ENCODE measurements around the gene TMLHE.
"Not testable (repeated sequence)": the region's sequence is repeated elsewhere in the genome, so short reads cannot be mapped to it uniquely, and the experiment has no call there.

TMLHE gene, protein sequence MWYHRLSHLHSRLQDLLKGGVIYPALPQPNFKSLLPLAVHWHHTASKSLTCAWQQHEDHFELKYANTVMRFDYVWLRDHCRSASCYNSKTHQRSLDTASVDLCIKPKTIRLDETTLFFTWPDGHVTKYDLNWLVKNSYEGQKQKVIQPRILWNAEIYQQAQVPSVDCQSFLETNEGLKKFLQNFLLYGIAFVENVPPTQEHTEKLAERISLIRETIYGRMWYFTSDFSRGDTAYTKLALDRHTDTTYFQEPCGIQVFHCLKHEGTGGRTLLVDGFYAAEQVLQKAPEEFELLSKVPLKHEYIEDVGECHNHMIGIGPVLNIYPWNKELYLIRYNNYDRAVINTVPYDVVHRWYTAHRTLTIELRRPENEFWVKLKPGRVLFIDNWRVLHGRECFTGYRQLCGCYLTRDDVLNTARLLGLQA

DNA sequence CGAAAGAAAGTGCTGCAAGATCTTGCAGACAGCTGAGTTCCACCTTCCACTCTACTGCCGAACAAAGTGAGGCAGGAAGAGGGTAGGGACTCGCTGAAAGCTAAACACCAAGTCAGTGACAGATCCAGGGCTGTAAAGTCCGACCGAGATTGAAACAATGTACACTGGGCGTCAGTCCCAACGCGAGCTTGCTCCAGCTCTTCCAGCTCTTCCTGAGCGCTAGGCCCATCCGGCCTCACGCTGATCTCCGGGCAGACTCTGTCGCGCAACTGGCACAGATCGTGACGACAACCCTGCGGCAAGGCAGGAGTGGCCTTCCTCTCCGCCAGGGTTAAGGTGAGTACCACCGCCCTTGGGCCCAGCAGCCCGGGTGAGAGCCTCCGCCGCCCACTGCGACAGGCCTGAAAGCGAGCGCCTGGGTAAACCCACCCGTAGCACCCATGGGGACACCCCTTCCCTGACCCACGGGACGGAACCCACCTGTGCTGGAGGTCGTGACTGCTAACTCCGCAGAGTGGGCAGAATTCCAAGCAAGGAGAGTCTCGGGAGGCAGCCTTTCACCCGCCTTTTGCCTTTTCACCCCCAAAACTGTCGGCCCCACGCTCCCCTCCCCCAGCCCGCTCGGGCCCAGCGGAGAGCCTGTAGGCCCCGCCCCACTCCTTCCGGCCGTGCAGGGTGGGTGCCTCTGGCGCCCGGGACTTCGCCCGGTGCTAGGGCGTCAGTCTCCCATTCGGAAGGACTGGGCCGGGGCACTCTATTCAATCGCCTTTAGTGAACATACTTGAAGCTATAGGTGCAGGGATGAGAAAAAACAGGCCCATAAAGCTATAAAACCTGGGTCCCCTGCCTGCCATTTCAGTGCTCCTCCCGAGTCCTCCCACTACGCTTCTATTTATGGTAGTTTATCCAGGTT lies at the start of gene TMLHE, which contains the start of gene SPRY3:
TSS of gene TMLHE (minus strand) at position 641 of the 913 bp plus-strand sequence. CDS start 67,676 bp downstream, outside the sequence.
TSS of gene SPRY3 (plus strand) at position 275 of the 913 bp plus-strand sequence.
- H3K4me3 Mint-ChIP-seq: peak within 1 kb of the TSS; percentile 79
- peaks cover 20% of the 10 kb centered on the region for H3K4me1 Mint-ChIP-seq (ENCODE audit: low read depth)
- intact Hi-C loops (cut with micrococcal nuclease): no loop called here
- H3K27me3 Mint-ChIP-seq: no peaks in the 10 kb centered on the region
- H3K27ac Mint-ChIP-seq: peak within 1 kb of the TSS; percentile 96
- H3K36me3 Mint-ChIP-seq (ENCODE audit: low read depth): peaks cover 11% of the 10 kb centered on the region
- no peaks in the 10 kb centered on the region for H3K9me3 Mint-ChIP-seq

DNA sequence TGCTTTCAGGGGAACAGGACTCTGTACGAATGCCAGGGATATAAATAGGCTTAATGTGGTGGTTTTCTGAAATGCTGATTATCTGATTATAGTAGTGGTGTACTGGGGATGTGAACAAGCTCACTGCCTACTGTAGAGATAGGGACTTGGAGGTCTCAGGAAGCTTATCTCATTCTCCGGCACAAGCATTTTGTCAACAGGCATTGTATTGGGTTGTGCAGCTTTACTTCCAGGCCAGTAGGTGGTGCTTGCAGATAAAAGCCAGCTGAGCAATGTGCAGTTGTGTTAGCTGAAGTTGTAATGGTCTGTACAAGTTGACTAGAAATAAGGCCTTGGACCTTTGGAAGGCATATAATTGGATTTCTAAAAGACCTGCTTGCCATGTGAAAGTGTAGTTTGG lies 49.5 kb upstream of the TMLHE start:
- Mint-ChIP-seq H3K4me3 (no peak overlapping the region), H3K27ac (no peak overlapping the region), H3K9me3 (peaks cover 9% of the 10 kb centered on the region)

DNA sequence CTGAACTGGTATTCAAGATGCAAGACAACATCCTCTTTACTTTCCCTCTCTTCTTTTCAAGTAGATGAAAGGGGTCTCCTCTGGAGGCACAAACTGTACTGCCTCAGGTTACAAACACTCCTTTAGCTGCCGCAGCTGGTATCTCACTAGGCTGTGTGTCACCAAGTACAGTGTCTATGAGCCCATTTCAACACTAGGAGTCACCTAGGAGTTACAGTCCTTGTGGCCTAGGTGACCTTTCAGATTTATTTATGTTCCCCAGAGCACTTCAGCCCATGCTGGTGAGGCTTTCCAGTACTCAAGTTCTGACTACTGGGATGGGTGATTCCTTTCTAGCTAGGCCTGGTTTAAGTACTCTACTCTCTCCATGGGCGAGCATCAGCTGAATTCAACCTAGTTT lies 32.4 kb upstream of the TMLHE start:
- Mint-ChIP-seq H3K9me3 (no peaks in the 10 kb centered on the region), H3K4me3 (no peak overlapping the region), H3K4me1 (ENCODE audit: low read depth) (no peaks in the 10 kb centered on the region), H3K27me3 (no peaks in the 10 kb centered on the region), H3K27ac (no peak overlapping the region), H3K36me3 (ENCODE audit: low read depth) (no peaks in the 10 kb centered on the region)
- intact Hi-C loops (cut with micrococcal nuclease): no loop called here

More for the DNA sequence above, 49.5 kb upstream of the TMLHE start:
- Mint-ChIP-seq H3K4me1 (ENCODE audit: low read depth) (no peaks in the 10 kb centered on the region), H3K27me3 (no peaks in the 10 kb centered on the region), H3K36me3 (ENCODE audit: low read depth) (no peaks in the 10 kb centered on the region)
- intact Hi-C loops (cut with micrococcal nuclease): no loop called here

DNA sequence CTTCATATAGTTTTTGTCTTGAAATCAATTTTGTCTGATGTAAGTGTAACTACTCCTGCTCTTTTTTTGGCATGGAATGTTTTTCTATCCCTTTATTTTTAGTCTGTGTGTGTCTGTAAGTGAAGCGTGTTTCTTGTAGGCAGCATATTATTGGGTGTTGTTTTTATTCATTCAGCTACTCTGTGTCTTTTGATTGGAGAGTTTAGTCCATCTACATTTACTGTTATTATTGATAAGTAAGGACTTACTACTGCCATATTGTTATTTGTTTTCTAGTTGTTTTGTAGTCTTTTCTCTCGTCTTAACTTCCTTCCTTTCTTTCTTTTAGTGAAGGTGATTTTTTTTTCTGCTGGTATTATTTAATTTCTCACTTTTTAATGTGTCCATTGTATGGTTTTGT lies 30.5 kb upstream of the TMLHE start:
- Mint-ChIP-seq H3K9me3 (no peaks in the 10 kb centered on the region), H3K27me3 (no peaks in the 10 kb centered on the region), H3K36me3 (ENCODE audit: low read depth) (no peaks in the 10 kb centered on the region), H3K27ac (no peak overlapping the region), H3K4me1 (ENCODE audit: low read depth) (no peaks in the 10 kb centered on the region), H3K4me3 (no peak overlapping the region)
- intact Hi-C loops (cut with micrococcal nuclease): no loop called here

DNA sequence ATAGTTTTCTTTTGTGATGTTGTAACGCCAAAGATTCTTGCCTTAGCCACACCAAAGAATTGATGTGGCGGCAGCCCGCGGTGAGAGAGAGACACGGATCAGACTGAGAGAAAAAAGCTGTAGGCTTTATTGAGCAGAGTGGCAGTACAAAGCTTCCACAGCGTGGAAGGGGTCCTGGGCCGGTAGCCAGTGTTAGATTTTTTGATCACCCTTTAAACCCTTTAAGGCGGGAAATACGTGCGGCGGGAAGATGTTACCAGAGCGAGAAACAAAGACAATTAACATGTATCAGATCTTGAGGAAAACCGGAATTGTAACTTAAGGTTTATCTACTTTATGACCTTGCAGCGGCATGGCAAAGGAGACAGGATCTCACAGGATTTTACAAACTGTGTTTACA lies 28.6 kb upstream of the TMLHE start:
- peak overlapping the region; percentile 76 for H3K4me3 Mint-ChIP-seq
- intact Hi-C loops (cut with micrococcal nuclease); H3K36me3 Mint-ChIP-seq (ENCODE audit: low read depth); H3K9me3 Mint-ChIP-seq; H3K27me3 Mint-ChIP-seq; H3K4me1 Mint-ChIP-seq (ENCODE audit: low read depth): not testable (repeated sequence)
- peak overlapping the region; percentile 17 for H3K27ac Mint-ChIP-seq

DNA sequence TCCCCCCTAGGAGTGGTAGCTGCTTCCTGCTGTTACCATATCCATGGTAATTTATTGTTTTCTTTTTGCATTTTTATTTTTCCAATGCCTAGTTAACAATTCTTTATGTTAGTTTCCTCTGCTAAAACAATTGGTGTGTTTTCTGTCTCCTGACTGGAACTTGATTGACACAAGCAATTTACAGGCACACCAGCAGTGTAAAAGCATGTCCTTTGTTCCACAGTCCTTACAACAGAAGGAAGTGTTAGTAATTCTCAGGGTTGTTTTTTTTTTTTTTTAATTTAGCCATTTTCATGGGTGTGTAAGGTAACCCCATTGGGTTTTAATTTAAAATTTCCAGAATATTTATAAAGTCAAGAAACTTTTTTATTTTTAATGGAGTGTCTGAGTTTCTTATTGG lies 25.0 kb upstream of the TMLHE start:
- intact Hi-C loops (cut with micrococcal nuclease): no loop called here
- Mint-ChIP-seq H3K27ac (no peak overlapping the region), H3K4me1 (ENCODE audit: low read depth) (no peaks in the 10 kb centered on the region), H3K27me3 (no peaks in the 10 kb centered on the region), H3K9me3 (no peaks in the 10 kb centered on the region), H3K36me3 (ENCODE audit: low read depth) (no peaks in the 10 kb centered on the region), H3K4me3 (no peak overlapping the region)

DNA sequence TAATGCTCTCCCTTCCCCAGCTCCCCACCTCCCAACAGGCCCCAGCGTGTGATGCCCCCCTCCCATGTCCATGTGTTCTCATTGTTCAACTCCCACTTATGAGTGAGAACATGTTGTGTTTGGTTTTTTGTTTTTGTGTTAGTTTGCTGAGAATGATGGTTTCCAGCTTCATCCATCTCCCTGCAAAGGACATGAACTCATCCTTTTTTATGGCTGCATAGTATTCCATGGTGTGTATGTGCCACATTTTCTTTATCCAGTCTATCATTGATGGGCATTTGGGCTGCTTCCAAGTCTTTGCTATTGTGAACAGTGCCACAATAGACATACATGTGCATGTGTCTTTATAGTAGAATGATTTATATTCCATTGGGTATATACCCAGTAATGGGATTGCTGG lies 22.3 kb upstream of the TMLHE start:
- H3K4me3 Mint-ChIP-seq; H3K27ac Mint-ChIP-seq; H3K27me3 Mint-ChIP-seq; intact Hi-C loops (cut with micrococcal nuclease); H3K36me3 Mint-ChIP-seq (ENCODE audit: low read depth); H3K4me1 Mint-ChIP-seq (ENCODE audit: low read depth): not testable (repeated sequence)
- H3K9me3 Mint-ChIP-seq: peaks cover 11% of the 10 kb centered on the region

DNA sequence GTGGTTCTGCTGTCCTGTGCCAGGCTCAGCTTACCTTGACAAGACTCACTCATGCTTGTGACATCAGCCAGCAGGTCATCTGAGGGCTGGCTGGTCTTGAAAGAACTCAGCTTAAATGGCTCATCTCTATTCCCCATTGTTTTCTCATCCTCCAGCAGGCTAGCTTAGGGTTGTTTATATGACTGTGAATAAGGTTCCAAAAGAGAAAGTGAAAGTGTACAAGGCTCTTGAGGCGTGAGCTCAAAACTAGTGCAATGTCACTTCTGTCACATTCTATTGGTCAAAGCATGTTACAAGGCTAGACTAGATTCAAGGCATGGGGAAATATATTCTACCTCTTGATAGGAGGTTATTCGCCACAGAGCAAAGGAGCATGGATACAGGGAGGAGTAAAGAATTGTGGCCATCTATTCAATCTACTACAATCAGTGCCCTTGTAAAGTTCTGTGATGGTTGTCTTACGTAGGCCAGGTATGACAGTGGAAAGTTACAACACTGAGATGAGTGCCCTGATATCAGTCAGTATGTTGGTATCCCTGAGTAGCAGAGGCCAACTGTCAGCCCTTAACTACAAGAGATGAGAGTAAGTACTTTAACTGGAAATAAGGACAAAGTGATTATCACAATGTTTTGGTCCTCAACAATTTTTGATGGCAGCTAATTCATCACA lies 19.8 kb upstream of the TMLHE start:
- Mint-ChIP-seq H3K4me1 (ENCODE audit: low read depth) (no peaks in the 10 kb centered on the region), H3K27ac (no peak overlapping the region), H3K9me3 (peaks cover 19% of the 10 kb centered on the region), H3K36me3 (ENCODE audit: low read depth) (no peaks in the 10 kb centered on the region), H3K27me3 (no peaks in the 10 kb centered on the region), H3K4me3 (peak overlapping the region; percentile 50)
- intact Hi-C loops (cut with micrococcal nuclease): no loop called here

DNA sequence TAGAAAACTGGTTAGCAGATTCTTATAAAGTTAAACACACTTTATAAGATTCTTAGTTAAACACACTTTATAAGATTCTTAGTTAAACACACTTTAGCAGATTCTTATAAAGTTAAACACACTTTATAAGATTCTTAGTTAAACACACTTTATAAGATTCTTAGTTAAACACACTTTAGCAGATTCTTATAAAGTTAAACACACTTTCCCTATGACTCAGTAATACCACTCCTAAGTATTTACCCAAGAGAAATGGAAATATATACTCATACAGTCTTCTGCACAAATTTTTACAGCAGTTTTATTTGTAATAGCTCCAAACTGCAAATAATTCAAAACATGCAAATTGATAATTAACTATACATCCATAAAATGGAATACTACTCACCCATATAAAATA lies 7.4 kb upstream of the TMLHE start:
- H3K9me3 Mint-ChIP-seq; H3K27ac Mint-ChIP-seq; intact Hi-C loops (cut with micrococcal nuclease); H3K36me3 Mint-ChIP-seq (ENCODE audit: low read depth); H3K27me3 Mint-ChIP-seq; H3K4me1 Mint-ChIP-seq (ENCODE audit: low read depth); H3K4me3 Mint-ChIP-seq: not testable (repeated sequence)

DNA sequence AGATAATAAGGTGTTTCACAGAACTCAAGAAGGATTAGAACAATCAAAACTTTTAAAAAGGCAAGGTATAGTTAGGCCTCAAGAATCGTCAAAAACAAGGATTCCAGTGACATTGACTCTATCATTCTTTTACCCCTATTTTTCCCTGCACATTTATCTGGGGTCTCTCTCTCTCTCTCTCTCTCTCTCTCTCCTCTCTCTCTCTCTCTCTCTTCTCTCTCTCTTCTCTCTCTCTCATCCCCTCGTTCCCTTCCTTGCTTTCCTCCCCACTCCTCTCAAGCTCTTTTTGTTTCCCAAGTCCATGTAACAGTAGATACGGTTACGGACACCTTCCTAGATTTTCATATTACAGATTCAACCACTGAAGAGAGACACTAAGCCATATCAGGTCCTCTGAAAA lies 3.2 kb upstream of the TMLHE start:
- Mint-ChIP-seq H3K36me3 (ENCODE audit: low read depth) (peaks cover 10% of the 10 kb centered on the region), H3K27me3 (no peaks in the 10 kb centered on the region), H3K4me1 (ENCODE audit: low read depth) (peaks cover 4% of the 10 kb centered on the region), H3K9me3 (no peaks in the 10 kb centered on the region), H3K4me3 (no peak overlapping the region), H3K27ac (no peak overlapping the region)
- intact Hi-C loops (cut with micrococcal nuclease): no loop called here

DNA sequence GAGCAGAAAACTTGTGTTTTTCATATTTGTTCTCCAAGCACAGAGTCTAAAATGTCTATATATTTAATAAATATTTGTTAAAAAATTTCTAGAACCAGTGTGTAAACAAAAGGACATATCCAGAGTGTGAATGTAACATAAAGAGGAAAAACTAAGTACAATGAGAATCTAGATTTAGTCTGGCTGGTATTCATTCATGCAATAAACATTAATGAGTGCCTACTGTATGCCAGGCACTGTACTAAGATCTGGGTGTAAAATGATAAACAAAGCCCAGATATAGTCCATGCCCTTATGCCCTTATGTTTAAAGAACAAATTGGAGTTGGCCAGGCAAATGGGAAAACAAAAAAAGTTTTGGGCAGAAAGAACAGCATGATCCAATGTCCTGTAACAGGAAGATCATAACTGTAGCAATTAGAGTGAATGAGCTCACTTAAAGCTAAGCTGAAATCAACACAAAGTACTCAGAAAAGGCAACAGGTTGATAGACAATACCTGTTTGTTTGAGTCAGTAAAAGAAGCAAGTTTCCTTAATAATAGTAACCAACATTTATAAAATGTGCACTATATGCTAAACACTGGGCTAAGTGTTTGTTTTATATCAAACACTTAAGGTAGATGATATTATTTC lies 1.3 kb upstream of the TMLHE start:
- intact Hi-C loops (cut with micrococcal nuclease): no loop called here
- Mint-ChIP-seq H3K36me3 (ENCODE audit: low read depth) (peaks cover 10% of the 10 kb centered on the region), H3K27me3 (no peaks in the 10 kb centered on the region), H3K4me3 (no peak overlapping the region), H3K4me1 (ENCODE audit: low read depth) (peaks cover 13% of the 10 kb centered on the region), H3K9me3 (no peaks in the 10 kb centered on the region), H3K27ac (no peak overlapping the region)

DNA sequence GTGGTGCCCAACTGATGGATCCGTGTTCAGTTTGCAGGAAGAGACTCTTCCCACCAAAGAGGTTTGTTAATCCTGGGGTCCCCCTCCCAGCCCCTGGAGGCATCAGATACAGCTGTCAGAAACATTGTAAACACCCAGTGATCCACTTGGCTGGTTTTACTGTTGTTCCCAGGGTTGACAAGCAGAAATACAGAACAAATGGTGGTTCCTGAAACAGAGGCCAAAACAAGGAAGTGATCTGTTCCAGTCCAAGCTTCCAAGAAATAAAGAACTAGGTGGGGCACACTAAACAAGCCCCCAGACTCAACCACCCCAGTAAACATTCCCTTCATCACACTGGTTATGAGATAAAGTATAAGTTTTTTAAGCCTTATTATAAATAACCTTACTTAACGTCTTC lies 1.4 kb downstream of the TMLHE start:
- Mint-ChIP-seq H3K27me3 (no peaks in the 10 kb centered on the region), H3K27ac (peak overlapping the region; percentile 96), H3K4me1 (ENCODE audit: low read depth) (peaks cover 21% of the 10 kb centered on the region), H3K36me3 (ENCODE audit: low read depth) (peaks cover 24% of the 10 kb centered on the region), H3K4me3 (peak overlapping the region; percentile 79), H3K9me3 (peaks cover 8% of the 10 kb centered on the region)
- intact Hi-C loops (cut with micrococcal nuclease): no loop called here

DNA sequence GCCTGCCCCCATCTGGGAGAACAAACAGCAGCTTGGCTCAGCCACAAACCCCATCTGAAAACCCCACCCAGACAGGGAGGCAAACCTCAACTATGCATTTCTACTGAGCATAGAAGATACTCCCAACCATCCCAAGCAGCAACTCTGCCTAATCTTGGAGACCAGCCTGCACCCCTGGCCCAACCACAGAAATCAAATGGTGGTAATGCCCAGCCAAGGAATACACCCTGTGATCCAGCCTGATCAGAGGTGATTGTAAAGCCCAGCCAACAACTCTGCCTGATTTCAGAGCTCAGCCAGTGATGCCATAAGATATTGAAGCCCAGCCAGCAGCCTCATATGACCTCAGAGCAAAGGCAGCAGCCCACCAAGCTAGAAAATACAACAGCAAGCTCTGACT lies 19.8 kb downstream of the TMLHE start:
- Mint-ChIP-seq H3K4me3 (no peak overlapping the region), H3K4me1 (ENCODE audit: low read depth) (no peaks in the 10 kb centered on the region), H3K9me3 (peaks cover 12% of the 10 kb centered on the region), H3K27ac (no peak overlapping the region), H3K36me3 (ENCODE audit: low read depth) (peaks cover 36% of the 10 kb centered on the region), H3K27me3 (no peaks in the 10 kb centered on the region)
- intact Hi-C loops (cut with micrococcal nuclease): no loop called here

Data from dendritic cell treated with granulocyte-macrophage colony-stimulating factor and Interleukin-4, amounts not matched to agents 40 ng/mL and 50 ng/mL, for 4 days (primary cell).